ENCODE results near the gene ELMO1.

DNA sequence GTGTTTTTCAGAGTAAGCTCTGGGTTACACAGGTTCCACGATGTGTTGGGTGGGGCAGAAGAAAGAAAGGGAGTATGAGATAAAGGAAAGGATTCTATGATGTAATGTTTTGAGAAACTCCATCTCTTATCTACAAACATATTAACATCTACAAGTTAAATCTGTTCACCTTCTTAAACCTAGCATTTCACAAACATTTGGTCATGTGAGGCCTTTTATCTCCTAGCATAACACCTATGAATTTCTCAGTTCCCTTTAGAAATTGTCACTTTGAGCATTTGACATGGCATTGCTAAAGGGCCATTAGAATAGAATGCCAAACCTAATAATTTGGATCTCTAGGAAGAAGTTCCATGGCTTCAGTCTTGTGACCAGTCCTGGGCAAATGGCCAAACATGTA, 507.3 kb downstream of the ELMO1 start:
- no peak for TF ChIP-seq POLR2A (IDR thresholded peaks at IDR 0.05)
- TF ChIP-seq, protein P1, sequence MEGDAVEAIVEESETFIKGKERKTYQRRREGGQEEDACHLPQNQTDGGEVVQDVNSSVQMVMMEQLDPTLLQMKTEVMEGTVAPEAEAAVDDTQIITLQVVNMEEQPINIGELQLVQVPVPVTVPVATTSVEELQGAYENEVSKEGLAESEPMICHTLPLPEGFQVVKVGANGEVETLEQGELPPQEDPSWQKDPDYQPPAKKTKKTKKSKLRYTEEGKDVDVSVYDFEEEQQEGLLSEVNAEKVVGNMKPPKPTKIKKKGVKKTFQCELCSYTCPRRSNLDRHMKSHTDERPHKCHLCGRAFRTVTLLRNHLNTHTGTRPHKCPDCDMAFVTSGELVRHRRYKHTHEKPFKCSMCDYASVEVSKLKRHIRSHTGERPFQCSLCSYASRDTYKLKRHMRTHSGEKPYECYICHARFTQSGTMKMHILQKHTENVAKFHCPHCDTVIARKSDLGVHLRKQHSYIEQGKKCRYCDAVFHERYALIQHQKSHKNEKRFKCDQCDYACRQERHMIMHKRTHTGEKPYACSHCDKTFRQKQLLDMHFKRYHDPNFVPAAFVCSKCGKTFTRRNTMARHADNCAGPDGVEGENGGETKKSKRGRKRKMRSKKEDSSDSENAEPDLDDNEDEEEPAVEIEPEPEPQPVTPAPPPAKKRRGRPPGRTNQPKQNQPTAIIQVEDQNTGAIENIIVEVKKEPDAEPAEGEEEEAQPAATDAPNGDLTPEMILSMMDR (IDR thresholded peaks at IDR 0.05) = no peak

Data from ovary (tissue), 3 donors.